Retina (tissue), 1 donor: ENCODE data around the gene ADAMTS2.

Experiments
- DNase-seq: peaks from one replicate; pipeline ENCODE4 v3.0.0-alpha.2; 2016

Gene ADAMTS2

DNA sequence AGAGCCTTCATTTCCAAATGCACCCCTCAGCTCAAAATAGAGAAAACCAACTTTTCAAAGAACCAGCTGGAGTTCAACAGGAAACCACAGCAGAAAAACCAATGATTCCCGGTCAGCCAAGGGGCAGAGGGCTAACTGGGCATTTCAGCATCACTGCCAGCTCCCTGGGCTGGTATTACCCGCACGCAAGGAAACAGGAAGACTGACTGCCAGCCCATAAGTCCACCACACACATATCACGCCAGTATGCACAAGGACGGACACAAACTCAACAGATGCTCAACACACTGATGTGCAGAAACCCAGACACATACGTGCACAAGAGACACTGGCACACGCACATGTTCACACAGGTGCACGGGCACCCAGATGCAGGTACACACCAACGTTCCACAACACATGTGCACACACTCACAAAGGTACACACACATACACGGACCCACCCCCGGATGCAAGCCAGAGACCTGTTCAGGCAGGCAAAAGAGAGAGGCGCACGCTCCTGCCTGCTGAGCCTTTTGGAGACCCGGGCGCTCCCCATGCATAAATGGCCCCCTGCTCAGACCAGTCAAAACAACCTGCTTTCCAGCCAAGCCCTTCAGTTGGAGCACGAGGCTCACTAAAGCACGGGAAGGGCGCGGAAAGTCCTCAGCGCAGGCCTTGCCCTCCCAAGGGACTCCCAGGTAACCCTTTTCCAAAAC is 2.1 kb downstream of the ADAMTS2 start:
- peak; percentile 32 for DNase-seq

DNA sequence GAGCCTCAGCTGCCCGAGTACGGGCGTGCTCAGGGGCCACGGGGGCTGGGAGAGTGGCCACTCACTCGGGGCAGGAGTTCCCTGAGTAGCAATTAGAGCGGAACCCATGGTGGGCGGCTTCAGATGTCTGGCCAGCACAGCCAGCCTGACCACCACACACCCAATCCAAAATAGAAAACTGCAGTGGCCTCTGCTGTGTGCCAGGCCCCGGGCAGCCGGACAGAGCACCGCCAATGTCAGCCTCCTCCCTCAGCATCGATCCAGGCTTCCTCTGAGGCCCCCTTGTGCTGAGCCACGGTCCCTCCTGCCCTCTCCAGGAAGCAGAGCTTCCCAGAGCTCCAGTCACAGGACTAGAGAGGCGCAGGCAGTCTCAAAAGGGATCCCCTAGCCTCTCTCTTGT is 2.7 kb downstream of the ADAMTS2 start:
- peak; percentile 36 for DNase-seq

DNA sequence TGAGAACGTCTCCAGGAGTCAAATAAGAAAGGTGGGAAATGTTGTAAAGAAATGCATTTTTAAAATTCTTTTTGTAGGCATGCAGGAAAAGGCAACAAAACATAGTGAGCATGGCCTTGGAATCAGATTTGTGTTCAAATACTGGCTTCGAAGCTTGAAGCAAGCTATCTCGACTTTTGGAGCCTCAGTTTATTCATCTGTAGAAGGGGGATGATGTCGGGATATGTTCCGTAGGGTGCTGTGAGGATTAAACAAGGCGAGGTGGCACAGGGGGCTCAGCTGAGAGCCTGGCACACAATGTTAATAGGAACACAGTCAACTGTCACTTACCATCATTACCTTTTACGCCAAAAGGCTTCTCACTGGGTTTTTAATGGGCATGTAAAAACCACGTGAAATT is 4.8 kb downstream of the ADAMTS2 start:
- DNase-seq = no peak

DNA sequence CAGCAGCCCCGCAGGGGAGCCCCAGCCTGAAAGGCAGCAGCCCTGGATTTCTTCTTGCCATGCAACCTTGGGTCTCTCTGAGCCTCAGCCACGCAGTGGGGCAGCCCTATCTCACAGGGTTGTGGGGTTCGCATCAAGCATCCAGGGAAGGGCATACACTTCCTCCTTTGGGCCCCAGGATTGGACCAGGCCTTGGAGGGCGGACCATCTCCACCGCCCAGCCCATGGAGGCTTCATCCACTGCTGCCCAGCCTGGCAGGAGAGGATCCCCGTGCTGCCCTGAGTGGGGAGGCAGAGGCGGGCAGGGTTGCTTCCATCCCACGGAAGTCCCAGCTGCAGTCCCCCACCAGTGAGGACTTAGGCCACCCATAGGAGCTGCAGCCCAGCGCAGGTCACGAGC is 5.3 kb downstream of the ADAMTS2 start:
- no peak for DNase-seq

DNA sequence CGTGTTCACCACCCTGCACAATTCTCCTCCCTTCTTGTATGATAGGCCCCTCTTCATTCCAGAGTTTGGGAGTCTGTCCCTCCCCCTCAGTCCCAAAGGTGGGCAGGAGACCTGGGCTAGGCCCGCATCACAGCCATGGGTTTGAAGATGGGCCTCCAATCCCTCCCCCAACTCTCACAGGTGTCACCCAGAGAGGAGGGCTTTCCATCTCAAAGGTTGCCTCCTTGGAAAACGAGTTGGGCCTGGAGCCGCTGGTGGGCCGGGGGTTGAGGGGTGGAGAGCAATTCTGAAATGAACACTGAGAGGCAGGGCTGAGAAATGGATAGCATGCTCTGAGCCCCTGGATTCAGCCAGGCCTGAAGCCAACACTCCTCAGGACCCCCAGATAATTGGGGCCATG is 6.2 kb downstream of the ADAMTS2 start:
- no peak for DNase-seq

DNA sequence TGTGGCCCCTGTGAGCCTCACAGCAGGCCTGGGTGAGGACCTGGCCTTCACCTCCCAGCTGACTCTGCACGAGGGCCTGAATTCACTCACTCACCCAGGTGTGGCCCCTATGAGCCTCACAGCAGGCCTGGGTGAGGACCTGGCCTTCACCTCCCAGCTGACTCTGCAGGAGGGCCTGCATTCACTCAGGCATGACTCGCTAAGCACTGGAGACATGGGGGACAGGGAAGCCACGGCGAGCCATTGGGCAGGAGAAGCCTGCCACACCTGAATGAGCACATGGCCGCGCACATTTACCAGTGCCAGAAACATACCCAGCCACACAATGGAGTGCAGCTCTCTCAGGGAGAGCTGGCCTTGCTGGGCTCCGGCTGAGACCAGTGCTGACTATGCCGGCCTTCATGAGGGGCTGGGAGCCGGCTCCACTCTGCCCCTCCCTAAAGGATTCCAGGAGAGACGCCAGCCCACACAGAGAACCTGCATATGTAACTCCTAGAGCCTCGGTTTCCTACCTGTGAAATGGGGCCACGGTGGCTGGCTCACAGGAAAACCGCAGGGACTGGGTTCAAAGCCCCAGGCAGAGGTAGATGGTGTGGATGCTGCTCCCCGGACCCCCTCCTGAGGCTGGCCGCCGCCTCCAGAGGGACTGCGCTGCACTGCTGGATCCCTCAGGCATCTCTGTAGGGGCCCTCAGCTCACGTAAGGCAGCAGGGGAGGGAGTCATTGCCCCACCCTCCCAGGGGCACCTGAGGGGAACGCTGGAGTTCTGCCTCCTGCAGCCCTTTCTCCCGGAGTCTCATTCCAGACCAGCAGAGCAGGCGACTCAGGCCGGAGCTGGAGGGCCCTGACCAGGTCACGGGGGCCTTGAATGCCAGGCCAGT is 7.2 kb downstream of the ADAMTS2 start:
- no peak for DNase-seq

DNA sequence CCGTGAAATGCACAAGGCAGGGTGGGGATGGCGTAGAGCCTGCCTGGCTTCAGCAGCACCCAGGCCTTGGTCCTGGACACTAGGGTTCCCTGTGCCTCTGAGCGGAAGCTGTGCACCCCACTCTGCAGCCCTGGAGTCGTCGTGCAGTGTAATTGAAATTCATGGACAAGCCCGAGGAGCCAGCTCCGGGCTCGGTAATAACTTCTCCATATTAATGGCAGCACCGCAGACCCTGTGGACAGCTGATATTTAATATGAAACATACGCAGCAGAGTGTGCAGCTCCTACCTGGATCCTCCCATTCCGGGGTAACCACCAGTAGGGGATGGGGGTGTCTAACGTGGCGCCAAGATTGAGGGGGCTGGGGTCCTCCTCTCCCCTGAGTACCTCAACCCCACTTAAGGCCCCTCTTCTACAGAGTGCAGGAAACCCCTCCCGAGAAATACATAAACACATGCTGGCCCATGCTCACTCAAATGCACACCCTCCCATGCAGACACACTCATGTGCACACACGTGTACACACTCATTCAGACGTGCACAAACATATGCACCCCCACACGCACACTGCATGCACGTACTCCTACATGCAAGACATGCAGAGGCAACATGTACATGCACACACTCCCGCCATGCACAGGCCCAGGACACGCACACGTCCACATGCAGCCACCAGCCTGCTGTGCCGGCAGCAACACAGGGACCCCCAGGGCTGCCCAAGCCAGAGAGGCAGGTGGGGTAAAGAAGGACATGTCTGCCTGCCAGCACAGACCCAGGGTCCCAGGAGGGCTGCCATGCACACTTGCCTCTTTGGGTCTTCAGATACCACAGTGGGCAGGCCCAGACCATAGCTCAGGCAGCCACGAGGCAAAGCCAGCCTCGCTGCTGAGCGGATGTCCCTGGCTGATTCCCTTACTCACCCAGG is 8.1 kb downstream of the ADAMTS2 start:
- no peak for DNase-seq

DNA sequence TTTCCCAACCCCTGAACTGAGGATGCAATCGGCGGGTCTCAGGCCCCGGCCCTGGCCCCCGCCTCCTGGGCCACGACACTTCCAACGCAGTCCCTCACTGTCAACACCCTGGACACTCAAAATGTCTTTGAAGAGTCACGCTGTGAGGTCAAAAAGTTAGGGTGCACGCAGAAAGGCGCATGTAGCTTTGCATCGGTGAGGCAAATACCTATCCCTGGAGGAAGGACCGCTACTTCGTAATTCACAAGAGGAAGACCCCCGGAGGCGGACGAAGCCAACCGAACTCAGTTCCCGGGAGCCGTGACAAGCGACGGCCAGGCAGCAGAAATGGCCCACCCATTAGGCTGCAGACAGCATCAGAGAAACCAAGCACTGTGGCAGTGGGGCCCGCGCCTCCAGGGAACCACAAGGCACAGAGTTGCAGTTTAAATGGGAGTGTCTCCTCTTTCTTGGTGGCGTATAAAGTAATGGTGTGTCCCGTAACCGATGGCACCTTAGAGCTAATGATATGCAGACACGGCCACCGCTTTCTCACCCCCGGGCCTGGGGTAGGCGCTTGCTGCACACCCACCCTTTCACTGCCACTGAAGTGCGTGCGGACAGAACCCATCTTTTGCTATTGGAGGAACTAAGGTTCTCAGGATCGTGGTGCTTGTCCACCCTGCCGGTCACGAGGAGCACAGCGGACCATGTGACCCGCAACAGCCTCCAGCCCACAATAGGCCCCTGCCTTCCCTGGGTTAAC is 9.0 kb downstream of the ADAMTS2 start:
- DNase-seq = peak; percentile 36

DNA sequence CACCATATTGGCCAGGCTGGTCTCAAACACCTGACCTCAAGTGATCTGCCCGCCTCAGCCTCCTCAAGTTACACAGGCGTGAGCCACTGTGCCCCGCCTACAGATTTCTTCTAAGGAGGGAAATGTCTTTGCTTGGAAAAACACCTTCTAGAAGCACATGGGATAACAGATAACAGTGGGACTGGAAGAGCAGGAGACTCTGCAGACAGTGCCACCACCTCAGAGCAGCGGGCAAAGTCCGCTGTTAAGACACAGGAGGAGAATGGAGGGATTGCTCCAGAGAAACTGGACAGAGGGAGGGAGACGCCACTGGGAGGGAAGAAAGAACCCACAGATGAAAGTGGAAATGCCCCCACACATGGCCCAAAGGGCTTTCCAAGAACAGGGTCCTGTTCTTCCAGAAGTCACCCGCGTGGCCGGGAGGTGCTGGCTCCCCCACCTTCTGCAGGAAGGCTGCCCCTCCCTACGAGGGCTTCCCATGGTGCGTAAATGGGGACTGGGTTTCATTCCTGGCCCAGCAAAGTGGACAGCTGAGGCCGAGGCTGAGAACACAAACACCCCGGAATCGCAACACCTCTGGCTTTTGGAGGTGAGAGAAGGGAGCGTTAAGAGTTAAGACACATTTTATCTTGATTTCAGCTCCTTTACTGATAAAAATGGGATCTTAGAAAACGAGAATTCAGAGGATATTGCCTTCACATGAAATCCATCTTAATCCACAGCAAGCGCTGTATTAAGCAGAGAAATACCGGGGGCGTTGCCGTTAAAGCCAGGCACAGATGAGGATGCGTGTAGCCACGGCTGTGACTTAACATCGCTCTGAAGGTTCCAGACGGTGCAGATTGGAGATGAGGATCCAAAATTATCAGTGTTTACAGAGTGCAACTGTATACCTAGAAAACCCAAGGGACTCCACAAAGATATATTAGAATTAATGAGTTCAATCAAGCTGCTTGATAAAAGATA is 11.2 kb downstream of the ADAMTS2 start:
- no peak for DNase-seq

DNA sequence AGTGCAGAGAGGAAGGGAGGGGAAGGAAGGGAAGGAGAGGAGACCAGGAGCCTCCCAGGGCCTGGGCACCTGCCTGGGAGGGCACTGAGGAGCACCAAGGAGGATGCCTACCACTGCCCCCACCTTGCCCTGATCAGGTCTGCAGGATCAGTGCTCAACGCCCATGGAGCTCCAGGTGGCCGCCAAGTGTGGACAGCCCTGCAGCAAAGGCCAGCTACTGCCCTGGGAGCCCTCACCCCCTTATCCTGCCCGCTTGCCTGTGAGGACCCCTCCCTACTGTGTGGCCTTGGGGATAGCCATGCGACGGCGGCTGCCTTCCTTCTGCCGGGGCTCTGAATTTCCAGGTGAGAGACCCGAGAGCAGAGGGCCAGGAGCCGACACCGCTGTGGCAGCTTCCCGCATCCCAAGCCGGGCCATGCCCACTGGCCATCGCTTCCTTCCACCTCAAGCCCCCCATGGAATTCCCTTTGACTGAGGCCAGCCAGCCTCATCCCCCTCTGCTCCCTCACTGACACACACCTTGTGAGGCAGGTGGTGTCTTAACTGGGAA is 12.4 kb downstream of the ADAMTS2 start:
- no peak for DNase-seq

DNA sequence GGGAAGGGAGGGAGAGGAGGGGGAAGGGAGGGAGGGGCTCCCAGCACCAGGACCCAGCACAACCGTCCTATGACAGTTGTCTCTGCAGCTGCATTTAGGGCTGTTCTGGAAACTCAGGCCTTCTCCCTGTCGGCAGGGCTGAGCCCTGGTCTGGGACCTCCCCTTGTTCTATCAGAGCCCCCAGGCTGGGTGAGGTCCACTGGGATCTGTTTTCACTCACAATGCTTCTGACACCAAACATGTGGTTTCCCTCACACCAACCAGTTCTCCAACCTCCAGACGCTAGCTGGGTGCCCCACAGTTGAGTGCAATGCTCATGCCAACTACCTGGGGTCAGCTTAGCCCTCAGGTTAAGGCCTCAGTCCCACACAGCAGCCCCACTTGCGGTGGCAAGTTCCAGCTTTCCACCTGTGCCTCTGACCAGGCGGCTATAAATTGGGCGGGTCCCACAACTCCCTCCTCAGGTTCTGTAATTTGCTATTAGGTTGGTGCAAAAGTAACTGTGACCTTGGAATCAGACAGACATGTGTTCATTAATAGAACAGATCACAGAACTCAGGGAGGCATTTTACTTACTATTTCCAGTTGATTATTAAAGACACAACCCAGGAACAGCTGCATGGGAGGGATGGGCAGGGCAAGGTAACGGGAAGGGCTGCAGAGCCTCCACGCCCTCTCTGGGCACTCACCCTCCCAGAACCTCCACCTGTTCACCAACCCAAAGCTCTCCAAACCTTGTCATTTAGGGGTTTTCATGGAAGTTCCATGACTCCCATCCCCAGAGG is 13.5 kb downstream of the ADAMTS2 start:
- DNase-seq = no peak

DNA sequence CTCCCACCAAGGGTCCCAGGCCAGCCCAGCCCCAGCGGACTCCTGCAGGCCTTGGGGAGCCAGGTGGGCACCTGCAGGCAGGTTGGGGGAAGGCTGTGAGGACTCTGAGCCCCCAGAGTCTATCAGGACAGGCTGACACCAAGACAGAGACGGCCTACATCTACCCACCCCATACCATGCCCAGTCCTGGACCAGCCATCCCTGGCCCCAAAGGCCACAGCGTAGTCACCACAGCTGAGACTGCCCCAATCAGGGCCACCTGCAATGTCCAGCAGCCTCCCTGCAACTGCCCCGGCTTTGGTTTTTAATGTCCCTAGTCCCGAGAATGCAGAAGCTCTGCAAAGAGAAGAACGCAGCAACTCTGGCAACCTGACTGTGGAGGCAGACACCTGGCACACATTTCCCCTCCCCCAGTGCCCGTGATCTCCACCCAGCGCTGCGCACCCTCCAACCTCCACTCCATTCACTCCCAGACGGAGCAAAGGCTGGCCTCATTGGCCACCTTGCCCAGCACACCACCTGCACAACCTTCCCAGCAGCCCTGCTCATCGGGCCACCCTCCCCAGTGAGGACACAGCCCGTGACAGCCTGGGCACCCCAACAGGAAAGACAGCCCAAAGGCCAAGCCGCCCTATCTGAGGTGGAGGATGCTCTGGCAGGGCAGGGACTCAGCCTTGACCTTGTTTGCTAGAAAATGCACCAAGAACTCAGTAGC is 14.9 kb downstream of the ADAMTS2 start:
- no peak for DNase-seq

DNA sequence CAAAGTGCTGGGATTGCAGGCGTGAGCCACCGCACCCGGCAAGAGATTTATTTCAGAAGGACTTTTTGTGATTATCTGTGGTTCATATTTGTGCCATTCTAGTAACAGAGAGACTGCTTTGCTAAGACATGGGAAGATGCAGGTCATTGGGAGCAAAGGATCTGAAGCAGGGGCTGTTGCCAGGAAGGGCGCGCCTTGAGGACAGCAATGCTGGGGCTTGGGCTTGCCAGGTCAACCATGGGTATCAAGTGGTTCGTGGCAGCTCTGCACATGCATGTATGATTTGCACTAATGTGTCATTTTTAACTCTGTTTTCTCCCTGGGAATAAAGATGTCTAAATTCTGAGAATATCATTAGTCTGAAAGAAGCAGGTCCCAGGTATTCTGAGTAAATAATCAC is 17.0 kb downstream of the ADAMTS2 start:
- DNase-seq = no peak

DNA sequence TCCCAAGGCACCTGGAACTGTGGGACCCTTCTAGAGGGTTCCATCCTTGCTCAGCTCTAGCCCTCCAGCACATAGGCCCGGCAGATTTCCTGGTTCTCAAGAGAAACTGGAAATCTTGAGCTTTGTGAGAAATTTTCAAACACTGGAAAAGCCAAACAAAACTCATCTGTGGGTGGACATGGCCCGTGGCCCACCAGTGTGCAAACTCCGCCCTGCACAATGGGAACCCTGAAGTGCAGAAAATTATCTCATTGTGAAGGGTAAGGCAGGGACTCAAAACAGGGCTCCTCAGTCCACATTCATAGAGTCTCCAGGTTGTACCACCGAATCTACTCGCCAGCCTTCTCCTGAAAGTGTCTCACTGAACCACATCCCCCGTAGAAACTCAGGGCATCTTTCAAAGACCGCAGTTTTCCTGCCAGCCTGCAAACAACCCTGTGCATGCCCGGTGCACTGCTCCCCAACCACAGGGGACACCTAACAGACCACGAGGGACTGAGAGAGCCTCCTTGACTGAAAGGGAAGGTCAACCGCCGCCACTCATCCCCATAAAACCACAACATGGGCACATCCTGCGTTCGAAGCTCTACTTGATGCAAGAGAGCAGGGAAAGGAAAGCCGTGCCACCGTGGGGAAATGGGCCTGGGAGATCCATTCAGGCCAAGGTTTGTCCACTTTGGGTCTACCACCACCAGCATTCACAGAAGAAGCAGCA is 18.1 kb downstream of the ADAMTS2 start:
- no peak for DNase-seq

DNA sequence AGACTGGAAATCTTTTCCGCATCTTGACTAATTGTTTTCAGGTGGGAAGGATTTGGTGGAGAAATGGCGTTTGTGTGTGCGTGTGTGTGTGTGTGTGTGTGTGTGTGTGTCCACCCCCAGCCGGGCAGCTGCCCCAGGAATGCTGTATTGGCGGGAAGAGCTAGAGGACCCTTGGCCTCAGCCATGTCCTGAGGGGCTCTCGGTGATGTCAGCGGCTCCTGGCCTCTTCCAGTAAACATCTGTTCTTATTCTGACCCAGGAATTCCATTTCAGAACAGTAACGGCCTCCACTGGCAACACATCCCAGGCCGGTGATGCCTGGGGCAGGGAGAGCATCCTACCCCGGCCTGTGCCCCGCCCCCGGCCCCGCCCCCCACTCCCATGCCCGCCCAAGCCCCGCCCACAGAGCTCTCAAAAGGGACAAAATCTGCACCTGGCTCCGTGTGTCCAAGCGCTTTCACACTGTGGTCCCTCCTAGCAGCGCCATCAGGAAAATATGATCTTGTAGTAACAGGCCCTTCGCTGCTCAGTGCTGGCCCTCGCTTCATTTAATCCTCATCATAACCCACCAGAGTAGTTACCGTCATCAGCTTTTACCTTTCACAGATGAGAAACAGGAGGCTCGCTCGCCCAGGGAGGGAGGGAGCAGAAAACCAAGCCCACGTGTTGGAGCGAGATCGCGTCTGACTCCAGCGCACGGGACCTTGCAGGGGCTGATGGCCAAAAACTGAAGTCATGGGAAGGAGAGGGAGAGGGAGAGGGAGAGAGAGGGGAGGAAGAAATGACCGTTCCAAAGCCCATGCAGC is 18.9 kb downstream of the ADAMTS2 start:
- peak; percentile 24 for DNase-seq

DNA sequence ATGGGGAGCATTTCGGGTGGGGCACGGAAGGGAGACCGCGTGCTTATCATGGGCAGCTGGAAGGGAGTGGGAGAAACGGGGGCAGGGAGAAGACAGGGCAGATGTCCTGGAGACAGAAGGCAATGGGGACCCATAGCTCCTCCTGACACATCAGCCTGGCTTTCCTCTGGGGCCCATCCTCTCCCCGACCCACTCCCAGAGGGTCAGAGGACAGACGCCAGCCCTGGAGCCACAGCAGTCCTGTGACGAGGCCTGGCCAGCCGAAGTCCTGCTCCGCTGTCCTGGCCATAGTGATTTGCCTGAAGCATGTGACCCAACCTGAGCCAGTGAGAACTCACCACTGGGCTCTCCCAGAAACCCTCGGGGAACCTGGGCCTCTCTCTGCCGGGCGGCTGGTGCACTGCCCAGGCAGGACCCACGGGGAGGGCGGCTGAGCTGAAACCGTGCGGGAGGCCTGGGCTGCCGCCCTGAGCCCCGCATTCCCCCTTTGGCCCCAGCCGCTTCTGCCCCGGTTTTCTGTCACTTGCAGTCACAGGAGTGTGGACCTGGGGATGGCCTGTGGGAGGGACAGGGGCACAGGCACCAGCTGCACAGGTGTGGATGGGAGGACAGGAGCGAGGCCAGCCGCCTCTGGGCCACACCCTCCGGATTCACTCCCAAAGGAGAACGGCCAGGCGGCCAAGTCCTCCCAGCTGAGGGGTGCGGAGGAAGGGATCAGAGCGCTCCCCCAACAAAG is 19.8 kb downstream of the ADAMTS2 start:
- no peak for DNase-seq

DNA sequence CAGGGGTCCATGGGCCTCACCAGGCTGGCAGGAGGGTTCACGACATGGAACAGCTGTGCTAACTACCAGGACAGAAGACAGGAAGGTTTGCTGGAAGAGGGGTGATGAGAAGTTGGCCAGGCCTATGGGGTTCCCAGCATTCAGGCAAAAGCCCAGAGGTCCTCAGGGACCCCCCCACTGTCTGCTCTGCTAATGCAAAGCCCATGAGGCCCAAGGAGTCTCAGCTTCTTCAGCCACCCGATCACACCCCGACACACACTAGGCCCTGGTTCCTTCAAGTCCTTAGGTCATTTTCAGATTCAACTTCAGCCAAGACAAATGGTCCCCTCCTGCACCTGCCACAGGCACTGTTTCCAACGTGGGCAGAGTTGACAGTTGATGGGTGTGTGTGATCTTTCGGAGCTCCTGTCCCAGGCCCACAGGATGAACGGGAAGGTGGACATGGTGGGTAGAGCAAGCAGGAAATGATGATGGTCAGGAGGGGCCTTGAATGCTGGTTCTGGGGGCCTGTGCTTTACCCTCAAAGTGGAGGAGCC is 20.4 kb downstream of the ADAMTS2 start:
- no peak for DNase-seq
